Spleen (tissue), 7 donors: Measurements from ENCODE around the gene MAP4K4.

Source experiments
- POLR2A ChIP-seq, 3 donors: fragments of 450-650 bp; IDR thresholded peaks; one replicate each; pipeline ENCODE4 v1.5.1; 2017; ENCODE audit warnings: antibody characterized with exemption in 3 of 3, mild to moderate bottlenecking in 1 of 3
- TF ChIP-seq, protein P1 (sequence below), 11 experiments: fragments of 200-600 bp in 7 of 11; fragments of 450-650 bp in 4 of 11; sonication (generic) in 4 of 11; IDR thresholded peaks in 8 of 11; conservative IDR thresholded peaks in 3 of 11; 1 replicate in 7 of 11; 2 replicates in 4 of 11; pipeline versions ENCODE4 v1.4.0 to v1.8.0; 2016 to 2021; ENCODE audit warnings: antibody characterized with exemption in 11 of 11, inconsistent platforms in 4 of 11, mild to moderate bottlenecking in 1 of 11
- donor health status: DM: no; HTN: no; CAD: no; lungs with moderate emphysema.
- donor health status: DM: no; HTN: no; CAD: no.
- donor health status: DM: no; HTN: no; CAD: no.

DNA sequence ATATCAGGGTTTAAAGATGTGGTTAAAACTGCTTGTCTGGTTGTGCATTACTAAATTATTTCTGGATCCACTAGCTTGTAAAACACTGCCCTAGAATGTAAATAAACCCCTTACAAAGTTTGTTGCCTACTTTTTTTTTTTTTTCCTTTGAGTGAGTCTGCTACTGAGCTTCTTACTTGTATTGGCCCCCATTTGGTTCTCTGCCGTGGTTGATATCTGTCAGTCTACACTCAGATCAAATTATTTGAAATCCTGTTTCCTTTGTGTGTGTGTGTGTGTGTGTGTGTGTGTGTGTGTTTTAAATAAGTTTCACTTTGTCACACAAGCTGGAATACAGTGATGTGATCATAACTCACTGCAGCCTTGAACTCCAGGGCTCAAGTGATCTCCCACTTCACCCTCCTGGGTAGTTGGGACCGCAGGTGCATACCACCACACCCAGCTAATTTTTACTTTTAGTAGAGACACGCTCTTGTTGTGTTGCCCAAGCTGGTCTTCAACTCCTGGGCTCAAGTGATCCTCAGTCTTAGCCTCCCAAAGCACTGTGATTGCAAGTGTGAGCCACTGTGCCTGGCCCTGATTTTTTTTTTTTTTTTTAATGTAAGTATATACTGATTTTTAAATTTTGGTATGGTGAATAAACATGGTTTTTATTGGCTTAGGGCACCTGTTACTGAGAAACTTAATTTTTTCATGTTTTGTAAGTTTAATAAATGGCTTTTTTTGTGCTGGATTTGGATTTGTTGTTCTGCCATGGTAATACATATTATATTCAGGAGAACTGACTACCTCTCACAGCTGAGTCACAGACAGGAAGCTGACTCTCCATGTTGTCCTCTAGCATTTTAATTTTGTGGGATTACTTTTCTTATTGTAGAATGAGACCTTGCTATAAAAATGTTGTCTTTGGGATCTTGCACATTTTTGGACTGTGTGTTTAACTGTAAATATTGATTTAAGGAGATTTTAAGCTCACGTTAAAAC lies 48.5 kb downstream of the MAP4K4 start:
- TF ChIP-seq, protein P1, sequence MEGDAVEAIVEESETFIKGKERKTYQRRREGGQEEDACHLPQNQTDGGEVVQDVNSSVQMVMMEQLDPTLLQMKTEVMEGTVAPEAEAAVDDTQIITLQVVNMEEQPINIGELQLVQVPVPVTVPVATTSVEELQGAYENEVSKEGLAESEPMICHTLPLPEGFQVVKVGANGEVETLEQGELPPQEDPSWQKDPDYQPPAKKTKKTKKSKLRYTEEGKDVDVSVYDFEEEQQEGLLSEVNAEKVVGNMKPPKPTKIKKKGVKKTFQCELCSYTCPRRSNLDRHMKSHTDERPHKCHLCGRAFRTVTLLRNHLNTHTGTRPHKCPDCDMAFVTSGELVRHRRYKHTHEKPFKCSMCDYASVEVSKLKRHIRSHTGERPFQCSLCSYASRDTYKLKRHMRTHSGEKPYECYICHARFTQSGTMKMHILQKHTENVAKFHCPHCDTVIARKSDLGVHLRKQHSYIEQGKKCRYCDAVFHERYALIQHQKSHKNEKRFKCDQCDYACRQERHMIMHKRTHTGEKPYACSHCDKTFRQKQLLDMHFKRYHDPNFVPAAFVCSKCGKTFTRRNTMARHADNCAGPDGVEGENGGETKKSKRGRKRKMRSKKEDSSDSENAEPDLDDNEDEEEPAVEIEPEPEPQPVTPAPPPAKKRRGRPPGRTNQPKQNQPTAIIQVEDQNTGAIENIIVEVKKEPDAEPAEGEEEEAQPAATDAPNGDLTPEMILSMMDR (IDR thresholded peaks at IDR 0.05 in 8 of 11, conservative IDR thresholded peaks at IDR 0.05 in 3 of 11) = no peak
- TF ChIP-seq POLR2A (IDR thresholded peaks at IDR 0.05) = no peak
